Right lung (tissue), 5 donors: ENCODE measurements around the gene ZSCAN5B. TPM values are rescaled to one million over a fixed set of nuclear protein-coding genes. Genes with fewer than 3 reads are reported as not detected.
"Not testable (repeated sequence)": the region's sequence is repeated elsewhere in the genome, so short reads cannot be mapped to it uniquely, and the experiment has no call there.

ENCODE experiments used
- DNase-seq, 2 donors: peaks; one replicate each; pipeline ENCODE4 v3.0.0-alpha.2; 2013
- polyA plus RNA-seq, 5 donors: library from polyadenylated mRNA; unstranded; fragments of 120-200 nt; gene quantifications; one replicate each; pipeline versions ENCODE4 v1.2.1 to v1.2.3, GENCODE V29; 2013; ENCODE audit warnings: inconsistent platforms in 1 of 5, low replicate concordance in 1 of 5; ENCODE audit not compliant: insufficient read length in 5 of 5, insufficient read depth in 1 of 5

Gene ZSCAN5B
- polyA plus RNA-seq, 5 donors = 0.09 to 0.13 TPM; not detected in 3

DNA sequence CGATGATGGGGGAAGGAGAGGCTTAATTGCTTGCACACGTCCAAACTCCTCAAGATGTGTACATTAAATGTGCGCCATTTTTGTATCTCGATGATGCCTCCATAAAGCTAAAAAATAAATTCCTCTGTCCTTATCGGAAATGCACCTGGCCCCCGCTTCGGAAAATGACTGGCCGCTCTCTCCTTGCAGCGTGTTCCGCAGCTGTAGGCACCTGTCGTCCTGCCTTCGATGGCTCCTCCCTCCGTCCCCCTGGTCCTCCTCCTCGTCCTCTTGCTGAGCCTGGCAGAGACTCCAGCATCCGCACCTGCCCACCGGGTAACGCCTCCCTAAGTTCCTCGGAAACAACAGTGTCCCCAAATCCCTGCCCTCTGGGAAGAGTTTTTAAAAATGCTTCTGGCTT lies 20.7 kb downstream of the ZSCAN5B start:
- no peak for DNase-seq

GRCh38 chr19:56176310-56176709 lies 21.3 kb downstream of the ZSCAN5B start:
- DNase-seq = not testable (repeated sequence)

DNA sequence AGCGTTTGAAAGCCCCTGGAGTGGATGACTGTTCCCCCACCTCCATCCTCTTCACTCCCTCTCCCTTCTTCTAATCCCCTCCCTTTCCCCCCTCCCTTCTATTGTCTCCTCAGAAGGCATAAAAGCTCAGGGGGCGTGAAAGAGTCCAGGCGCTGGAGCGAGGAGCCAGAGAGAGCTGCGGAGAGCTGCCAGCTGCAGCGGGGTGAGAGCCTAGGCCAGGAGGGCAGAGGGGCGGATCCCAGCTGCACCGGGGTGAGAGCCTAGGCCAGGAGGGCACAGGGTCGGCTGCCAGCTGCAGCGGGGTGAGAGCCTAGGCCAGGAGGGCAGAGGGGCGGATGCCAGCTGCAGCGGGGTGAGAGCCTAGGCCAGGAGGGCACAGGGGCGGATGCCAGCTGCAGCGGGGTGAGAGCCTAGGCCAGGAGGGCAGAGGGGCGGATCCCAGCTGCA lies 21.7 kb downstream of the ZSCAN5B start, which contains the start of gene GALP:
GALP (plus strand) TSS at position 148 of the 447 bp plus-strand sequence. CDS start 1,101 bp downstream, outside the sequence.
- not testable (repeated sequence) for DNase-seq

GRCh38 chr19:56174550-56174949 lies 23.0 kb downstream of the ZSCAN5B start:
- no peak for DNase-seq

GRCh38 chr19:56174086-56174485 lies 23.5 kb downstream of the ZSCAN5B start:
- DNase-seq = no peak

GRCh38 chr19:56170261-56170660 lies 27.3 kb downstream of the ZSCAN5B start:
- DNase-seq = no peak

DNA sequence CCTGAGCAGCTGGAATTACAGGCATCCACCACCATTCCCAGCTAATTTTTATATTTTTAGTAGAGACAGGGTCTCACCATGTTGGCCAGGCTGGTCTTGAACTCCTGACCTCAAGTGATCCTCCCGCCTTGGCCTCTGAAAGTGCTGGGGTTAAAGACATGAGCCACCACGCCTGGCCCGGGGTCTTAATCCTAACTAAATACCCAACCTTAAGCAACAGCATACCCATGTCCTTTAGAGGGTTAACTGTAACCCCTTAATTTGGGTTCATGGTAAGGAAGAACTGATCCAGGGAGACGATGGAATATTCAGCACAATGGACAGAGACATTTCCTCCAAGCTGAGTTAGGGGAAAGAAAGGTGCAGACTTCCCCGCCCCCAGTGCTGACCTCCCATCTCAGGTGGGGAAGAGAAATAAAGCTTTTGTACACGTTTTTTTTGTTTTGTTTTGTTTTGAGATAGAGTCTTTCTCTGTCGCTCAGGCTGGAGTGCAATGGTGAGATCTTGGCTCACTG lies 30.5 kb downstream of the ZSCAN5B start:
- no peak for DNase-seq

DNA sequence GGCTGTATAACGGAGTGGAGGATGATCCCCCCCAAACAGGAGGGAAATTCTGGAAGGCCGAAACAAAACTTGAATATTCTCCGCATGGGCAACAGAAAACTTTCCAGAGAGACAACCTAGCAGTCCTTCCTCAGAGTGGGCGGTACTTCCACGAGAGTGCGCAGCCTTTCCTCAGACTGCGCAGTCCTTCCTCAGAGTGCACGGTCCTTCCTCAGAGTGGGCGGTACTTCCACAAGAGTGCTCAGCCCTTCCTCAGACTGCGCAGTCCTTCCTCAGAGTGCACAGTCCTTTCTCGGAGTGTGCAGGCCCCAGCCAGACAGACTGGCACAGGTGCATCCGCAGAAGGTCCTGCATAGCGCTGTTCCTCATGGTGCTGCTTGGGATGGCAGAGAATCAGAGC lies 34.5 kb downstream of the ZSCAN5B start:
- no peak for DNase-seq

GRCh38 chr19:56162258-56162657 lies 35.3 kb downstream of the ZSCAN5B start:
- no peak for DNase-seq

- DNase-seq = no peak
Measured at GRCh38 chr19:56161534-56161933, 36.0 kb downstream of the ZSCAN5B start.

GRCh38 chr19:56159622-56160271 lies 37.8 kb downstream of the ZSCAN5B start:
- no peak for DNase-seq

GRCh38 chr19:56159009-56159559 lies 38.5 kb downstream of the ZSCAN5B start:
- DNase-seq = no peak

DNA sequence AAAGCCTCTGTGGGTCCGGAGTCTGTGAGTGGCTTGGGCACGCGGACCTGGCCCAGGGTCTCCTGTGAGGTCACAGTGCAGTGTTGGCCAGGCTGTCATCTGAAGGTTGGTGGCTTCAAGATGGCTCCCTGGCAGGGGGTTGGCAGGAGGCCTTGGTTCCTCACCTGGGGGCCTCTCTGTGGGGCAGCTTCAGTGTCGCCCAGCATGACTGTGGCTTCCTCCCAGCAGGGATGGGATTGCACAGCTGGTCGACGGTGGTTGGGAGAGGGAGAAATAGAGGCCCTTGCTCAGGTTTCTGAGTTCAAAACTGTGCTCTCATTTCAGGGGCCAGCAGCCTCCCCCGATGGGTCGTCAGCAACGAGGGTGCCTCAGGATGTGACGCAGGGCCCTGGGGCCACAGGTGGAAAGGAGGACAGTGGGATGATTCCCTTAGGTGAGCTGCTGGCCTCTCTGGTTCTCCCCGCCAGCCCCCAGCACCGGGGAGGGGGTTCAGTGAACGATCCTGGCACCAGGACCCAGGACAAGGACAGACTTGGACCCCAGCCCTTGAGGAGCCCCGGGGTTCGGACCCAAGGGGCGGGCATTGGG lies 39.3 kb downstream of the ZSCAN5B start:
- DNase-seq = no peak

DNA sequence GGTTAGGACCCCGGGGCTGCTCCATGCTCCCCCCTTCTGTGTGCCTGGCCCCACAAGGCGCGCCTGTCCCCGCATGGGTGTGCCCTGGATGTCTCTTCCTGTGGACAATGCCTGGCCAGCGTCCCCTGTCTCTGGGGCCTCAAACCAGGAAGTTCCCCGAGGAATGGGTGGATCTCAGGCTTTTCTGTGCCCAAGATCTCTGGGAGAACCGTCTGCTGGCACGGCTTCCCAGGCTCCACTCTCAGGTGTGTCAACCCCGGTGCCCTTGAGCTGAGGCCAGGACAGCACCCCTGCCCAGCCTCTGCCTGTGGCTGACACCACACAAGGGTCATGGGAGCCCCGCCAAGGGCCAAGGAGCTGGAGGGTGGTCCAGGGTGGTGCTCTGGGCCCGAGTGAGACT lies 40.8 kb downstream of the ZSCAN5B start:
- no peak for DNase-seq

DNA sequence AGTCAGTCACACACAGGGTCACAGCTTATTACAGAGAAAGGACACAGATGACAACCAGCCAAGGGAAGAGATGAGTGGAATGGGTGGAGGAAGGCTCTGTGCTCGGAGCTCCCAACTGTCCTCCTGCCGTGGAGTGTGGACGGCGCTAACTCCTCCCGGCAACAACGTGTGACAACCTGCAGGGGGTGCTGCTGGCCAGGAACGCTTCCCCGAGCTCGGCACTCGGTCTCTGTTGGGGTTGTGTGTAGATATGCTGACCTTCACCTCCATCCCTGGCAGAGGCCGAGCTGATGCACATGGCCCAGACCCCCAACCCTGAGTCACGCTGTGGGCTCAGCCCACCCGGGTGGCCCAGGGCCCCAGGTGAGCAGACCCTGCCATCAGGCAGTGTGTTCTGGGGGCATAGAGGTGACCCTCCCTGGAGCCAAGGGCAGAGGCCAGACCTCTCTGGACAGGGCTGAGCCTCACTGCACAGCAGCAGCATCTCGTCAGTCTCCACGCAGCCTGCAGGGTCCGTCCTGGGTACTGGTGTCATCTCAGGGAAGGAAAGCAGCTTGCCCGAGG lies 42.4 kb downstream of the ZSCAN5B start:
- DNase-seq = no peak

GRCh38 chr19:56153507-56153906 lies 44.1 kb downstream of the ZSCAN5B start:
- no peak for DNase-seq

- DNase-seq = no peak
Measured at GRCh38 chr19:56152644-56153043, 44.9 kb downstream of the ZSCAN5B start.

DNA sequence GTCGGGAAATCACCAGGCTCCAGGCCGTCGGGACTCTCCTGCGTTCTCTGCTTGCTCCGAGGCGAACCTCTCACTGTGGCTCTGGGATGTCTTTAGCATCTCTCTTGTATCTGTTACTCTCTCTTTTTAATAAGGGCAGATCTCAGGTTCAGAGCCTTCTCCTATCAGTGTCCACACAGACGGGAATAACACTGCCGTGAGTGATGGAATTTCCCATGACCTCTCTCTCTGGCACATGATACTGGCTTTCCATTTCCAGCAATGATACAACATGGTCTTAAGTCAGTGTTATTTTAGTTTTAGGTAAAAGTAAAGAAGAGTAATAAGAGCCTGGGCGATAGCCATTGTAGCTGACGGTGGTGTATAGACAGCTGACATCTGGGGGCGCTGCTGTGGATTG lies 47.2 kb downstream of the ZSCAN5B start:
- DNase-seq = no peak

DNA sequence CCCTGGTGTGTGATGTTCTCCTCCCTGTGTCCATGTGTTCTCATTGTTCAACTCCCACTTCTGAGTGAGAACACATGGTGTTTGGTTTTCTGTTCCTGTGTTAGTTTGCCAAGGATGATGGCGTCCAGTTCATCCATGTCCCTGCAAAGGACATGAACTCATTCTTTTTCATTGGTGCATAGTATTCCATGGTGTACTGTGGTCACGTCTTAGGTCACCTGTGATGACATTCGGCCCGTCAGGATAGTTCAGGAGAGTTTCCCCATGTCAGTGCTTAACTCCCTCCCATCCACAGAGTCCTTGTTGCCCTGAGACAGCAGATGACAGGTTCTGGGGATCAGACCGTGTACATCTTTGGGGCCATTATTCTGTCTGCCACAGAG lies 47.9 kb downstream of the ZSCAN5B start:
- DNase-seq = no peak

DNA sequence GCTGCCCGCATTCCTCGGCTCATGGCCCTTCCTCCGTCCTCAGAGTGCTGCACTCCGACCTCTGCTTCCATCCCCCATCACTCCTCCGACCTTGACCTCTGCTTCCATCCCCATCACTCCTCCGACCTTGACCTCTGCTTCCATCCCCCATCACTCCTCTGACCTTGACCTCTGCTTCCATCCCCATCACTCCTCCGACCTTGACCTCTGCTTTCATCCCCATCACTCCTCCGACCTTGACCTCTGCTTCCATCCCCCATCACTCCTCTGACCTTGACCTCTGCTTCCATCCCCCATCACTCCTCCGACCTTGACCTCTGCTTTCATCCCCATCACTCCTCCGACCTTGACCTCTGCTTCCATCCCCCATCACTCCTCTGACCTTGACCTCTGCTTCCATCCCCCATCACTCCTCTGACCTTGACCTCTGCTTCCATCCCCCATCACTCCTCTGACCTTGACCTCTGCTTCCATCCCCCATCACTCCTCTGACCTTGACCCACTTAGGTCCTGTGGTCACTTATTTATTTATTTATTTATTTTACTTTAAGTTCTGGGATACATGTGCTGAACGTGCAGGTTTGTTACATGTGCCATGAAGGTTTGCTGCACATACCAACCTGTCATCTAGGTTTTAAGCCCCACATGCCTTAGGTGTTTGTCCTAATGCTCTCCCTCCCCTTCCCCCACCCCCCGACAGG lies 48.5 kb downstream of the ZSCAN5B start:
- not testable (repeated sequence) for DNase-seq

DNA sequence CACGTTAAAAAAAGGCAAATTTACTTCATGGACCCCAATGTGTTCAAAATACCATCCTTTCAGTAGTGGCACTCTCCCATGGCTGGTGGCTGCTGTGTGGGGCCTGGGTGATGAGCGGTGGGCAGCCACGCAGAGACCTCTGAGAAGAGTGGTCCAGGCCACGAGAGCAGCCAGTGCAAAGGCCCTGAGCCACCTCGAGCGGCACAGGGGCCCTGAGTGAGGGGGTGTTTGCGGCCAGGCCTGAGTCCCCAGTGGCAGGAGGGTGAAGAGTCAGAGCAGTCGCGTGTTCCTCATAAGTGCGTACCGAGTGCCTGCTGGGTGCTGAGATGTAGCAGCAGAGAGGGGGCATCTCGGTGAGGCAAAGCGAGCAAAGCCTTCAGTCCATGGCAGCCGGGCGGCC lies 49.5 kb downstream of the ZSCAN5B start:
- no peak for DNase-seq

DNA sequence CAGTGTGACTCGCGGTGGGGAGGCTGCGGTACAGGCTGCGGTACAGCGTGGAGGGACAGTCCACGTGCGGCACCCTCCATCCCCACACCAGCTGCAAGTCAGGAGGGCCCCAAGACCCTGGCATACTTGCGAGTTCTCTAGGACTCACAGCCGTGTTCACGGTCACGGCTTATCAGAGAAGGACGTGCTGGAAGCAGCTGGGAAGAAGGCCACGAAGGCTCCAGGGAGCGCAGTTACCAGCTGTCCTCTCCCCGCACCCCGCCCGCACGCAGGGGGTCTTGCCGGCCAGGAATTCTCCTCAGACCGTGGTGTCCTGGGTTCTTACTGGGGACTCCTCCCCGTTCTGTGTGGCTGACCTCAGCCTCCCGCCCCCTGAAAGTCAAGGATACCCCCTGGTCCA lies 50.3 kb downstream of the ZSCAN5B start:
- no peak for DNase-seq
